Measurements from ENCODE around the gene LYRM9.
"Not testable (repeated sequence)": the region's sequence is repeated elsewhere in the genome, so short reads cannot be mapped to it uniquely, and the experiment has no call there.

Gene LYRM9

GRCh38 chr17:27892866-27893769 lies at the start of gene LYRM9:
LYRM9 (minus strand) TSS chr17:27893365; CDS start chr17:27882694, 10,671 bp downstream.
- DNase-seq, result peak; percentile 49 to 93

GRCh38 chr17:27940503-27941428 lies 47.6 kb upstream of the LYRM9 start:
- no peak for DNase-seq

GRCh38 chr17:27939474-27940465 lies 46.6 kb upstream of the LYRM9 start:
- no peak for DNase-seq

GRCh38 chr17:27938864-27939263 lies 45.7 kb upstream of the LYRM9 start:
- no peak for DNase-seq

- no peak for DNase-seq
Observed at GRCh38 chr17:27938241-27938640, 45.1 kb upstream of the LYRM9 start.

GRCh38 chr17:27937025-27937546 lies 43.9 kb upstream of the LYRM9 start:
- no peak for DNase-seq

- no peak for DNase-seq
Observed at GRCh38 chr17:27930000-27930399, 36.8 kb upstream of the LYRM9 start.

GRCh38 chr17:27928587-27928986 lies 35.4 kb upstream of the LYRM9 start:
- no peak for DNase-seq

- no peak for DNase-seq
Observed at GRCh38 chr17:27927781-27928180, 34.6 kb upstream of the LYRM9 start.

- no peak for DNase-seq
Observed at GRCh38 chr17:27921599-27921998, 28.4 kb upstream of the LYRM9 start.

GRCh38 chr17:27921077-27921476 lies 27.9 kb upstream of the LYRM9 start:
- DNase-seq, result no peak

- no peak for DNase-seq
Observed at GRCh38 chr17:27920569-27920968, 27.4 kb upstream of the LYRM9 start.

GRCh38 chr17:27919079-27919478 lies 25.9 kb upstream of the LYRM9 start:
- DNase-seq, result no peak

- no peak for DNase-seq
Observed at GRCh38 chr17:27918498-27918897, 25.3 kb upstream of the LYRM9 start.

GRCh38 chr17:27917000-27917399 lies 23.8 kb upstream of the LYRM9 start:
- DNase-seq, result no peak

GRCh38 chr17:27915709-27916108 lies 22.5 kb upstream of the LYRM9 start:
- no peak for DNase-seq

- DNase-seq, result no peak
Observed at GRCh38 chr17:27914382-27914781, 21.2 kb upstream of the LYRM9 start.

- no peak for DNase-seq
Observed at GRCh38 chr17:27912964-27913363, 19.8 kb upstream of the LYRM9 start.

- DNase-seq, result not testable (repeated sequence)
Observed at GRCh38 chr17:27912299-27912698, 19.1 kb upstream of the LYRM9 start.

GRCh38 chr17:27907976-27908558 lies 14.9 kb upstream of the LYRM9 start:
- DNase-seq, result no peak

GRCh38 chr17:27906623-27907022 lies 13.5 kb upstream of the LYRM9 start:
- DNase-seq, result no peak

GRCh38 chr17:27906226-27906580 lies 13.0 kb upstream of the LYRM9 start:
- DNase-seq, result no peak
